Karpas-422 (cell line): Measurements from ENCODE around the gene MGAT5. TPM values are rescaled to one million over a fixed set of nuclear protein-coding genes. Genes with fewer than 3 reads are reported as not detected.

ENCODE experiments used
- DNase-seq: peaks from one replicate; pipeline ENCODE4 v3.0.0-alpha.2; 2015
- H2AFZ ChIP-seq: fragments of 200-600 bp; sonication (generic); 2 replicates; pipeline ENCODE4 v1.6.1; 2014; ENCODE audit warnings: antibody characterized with exemption, low read length, mixed read lengths
- H3K27ac ChIP-seq: fragments of 200-600 bp; sonication (generic); 2 replicates; pipeline ENCODE4 v1.5.1; 2014; ENCODE audit warnings: mild to moderate bottlenecking, low read length, moderate library complexity
- H3K27me3 ChIP-seq: fragments of 200-600 bp; sonication (generic); 2 replicates; pipeline ENCODE4 v1.6.1; 2014; ENCODE audit warnings: low read length, mixed read lengths
- H3K36me3 ChIP-seq: fragments of 200-600 bp; sonication (generic); 2 replicates; pipeline ENCODE4 v1.6.1; 2014; ENCODE audit warnings: low read length, mixed read lengths; ENCODE audit not compliant: insufficient read depth
- H3K4me1 ChIP-seq: fragments of 200-600 bp; sonication (generic); 2 replicates; pipeline ENCODE4 v1.6.1; 2014; ENCODE audit warnings: mild to moderate bottlenecking, low read length, mixed read lengths
- H3K4me2 ChIP-seq: fragments of 200-600 bp; sonication (generic); 2 replicates; pipeline ENCODE4 v1.6.1; 2014; ENCODE audit warnings: low read length, low read depth, mild to moderate bottlenecking; ENCODE audit not compliant: poor library complexity, severe bottlenecking
- H3K4me3 ChIP-seq: fragments of 200-600 bp; sonication (generic); 2 replicates; pipeline ENCODE4 v1.5.1; 2014; ENCODE audit warnings: mild to moderate bottlenecking, antibody characterized with exemption, low read length, mixed read lengths
- H3K79me2 ChIP-seq: fragments of 200-600 bp; sonication (generic); 2 replicates; pipeline ENCODE4 v1.6.1; 2014; ENCODE audit warnings: mild to moderate bottlenecking, low read length, mixed read lengths
- H3K9ac ChIP-seq: fragments of 200-600 bp; sonication (generic); 2 replicates; pipeline ENCODE4 v1.6.0; 2014; ENCODE audit warnings: low read length
- H3K9me2 ChIP-seq: fragments of 200-600 bp; sonication (generic), shearing (Covaris generic); replicated peaks from 2 replicates; pipeline ENCODE4 v1.6.0; 2014; ENCODE audit warnings: mild to moderate bottlenecking, low read length, moderate library complexity; ENCODE audit not compliant: insufficient read depth
- H3K9me3 ChIP-seq: fragments of 300-700, 200-600 bp; sonication (generic); 2 replicates; pipeline ENCODE4 v1.6.1; 2014; ENCODE audit warnings: low read length, mixed read lengths
- H4K20me1 ChIP-seq: fragments of 200-600 bp; sonication (generic); 2 replicates; pipeline ENCODE4 v1.6.1; 2014; ENCODE audit warnings: mild to moderate bottlenecking, antibody characterized with exemption, low read length, low read depth; ENCODE audit not compliant: insufficient read depth
- total RNA-seq: library from RNA; depleted of rRNA; stranded (reverse); fragments of >200 nt; shearing (Covaris generic); gene quantifications from 2 replicates; pipeline ENCODE4 v1.2.3, GENCODE V29; 2014; ENCODE audit warnings: low replicate concordance

The MGAT5 gene
- total RNA-seq, 1 experiment from 2014 or later, result 22.7 TPM

DNA sequence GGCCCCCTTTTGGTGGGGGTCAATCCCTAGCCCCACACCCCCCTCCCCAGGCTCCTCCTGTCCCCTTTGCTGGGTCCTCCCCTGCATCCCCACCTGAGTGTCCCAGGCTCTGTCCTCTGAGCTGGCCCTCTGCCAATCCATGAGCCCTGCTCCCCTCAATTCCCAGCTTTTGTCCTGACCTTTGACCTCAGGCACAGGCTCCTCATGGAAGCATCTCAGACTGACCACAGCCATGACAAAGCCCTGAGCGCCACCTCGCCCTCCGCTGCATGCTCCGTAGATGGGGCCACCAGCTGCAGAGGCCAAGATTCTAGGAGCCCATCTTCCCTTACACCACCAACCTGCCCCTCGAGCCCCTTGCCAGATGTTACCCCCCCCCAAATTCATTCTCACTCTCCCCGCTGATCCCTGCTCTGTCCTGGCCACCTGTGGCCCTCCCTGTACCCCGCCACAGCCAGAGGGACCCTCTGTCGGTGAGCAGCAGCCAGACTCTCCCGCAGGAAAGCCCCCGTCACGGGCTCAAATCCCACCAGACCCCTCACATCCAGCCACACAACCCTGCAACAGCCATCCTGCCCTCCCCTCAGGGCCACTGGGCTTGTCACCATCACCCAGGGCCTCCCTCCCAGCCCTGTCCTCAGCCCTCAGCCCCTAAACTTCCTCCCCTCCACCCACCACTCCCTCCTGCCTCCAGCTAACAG, 206.0 kb downstream of the MGAT5 start:
- peaks cover 6% of the 10 kb centered on the region; the same call in 1 of the 2 replicates for H4K20me1 ChIP-seq
- no peak for DNase-seq
- no peak overlapping the region for H3K4me3 ChIP-seq
- H3K27me3 ChIP-seq, result no peaks in the 10 kb centered on the region
- no peak overlapping the region for H3K27ac ChIP-seq
- H3K9me3 ChIP-seq, result no peaks in the 10 kb centered on the region
- no peaks in the 10 kb centered on the region for H3K9me2 ChIP-seq
- H3K4me2 ChIP-seq, result no peak overlapping the region
- H3K79me2 ChIP-seq, result no peaks in the 10 kb centered on the region
- H3K4me1 ChIP-seq, result no peaks in the 10 kb centered on the region; the same call in 1 of the 2 replicates
- no peak overlapping the region for H2AFZ ChIP-seq
- no peak overlapping the region for H3K9ac ChIP-seq
- H3K36me3 ChIP-seq, result no peaks in the 10 kb centered on the region

DNA sequence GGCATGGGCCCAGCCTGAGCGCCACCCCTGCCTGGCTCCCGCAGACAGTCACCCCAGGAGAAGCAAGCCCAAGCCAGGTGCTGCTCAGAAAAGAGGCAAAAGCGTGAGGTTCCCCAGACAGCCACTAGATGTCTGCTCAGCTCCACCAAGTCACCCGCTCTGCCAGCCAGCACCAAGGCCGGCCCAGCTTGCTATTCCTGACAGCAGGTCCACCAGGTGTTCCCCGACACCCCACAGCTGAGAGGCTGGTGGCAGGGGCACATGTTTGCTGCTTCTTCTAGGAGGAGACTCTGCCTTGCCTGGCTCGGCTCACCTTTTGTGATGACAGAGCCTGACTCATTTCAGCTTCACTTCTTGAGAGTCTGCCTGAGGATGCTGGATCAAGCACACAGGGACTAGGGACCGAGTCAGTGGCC, 206.7 kb downstream of the MGAT5 start:
- Histone ChIP-seq H3K27ac (no peak overlapping the region), H3K27me3 (no peaks in the 10 kb centered on the region), H3K36me3 (no peaks in the 10 kb centered on the region), H3K9ac (no peak overlapping the region), H3K9me2 (no peaks in the 10 kb centered on the region), H2AFZ (no peak overlapping the region), H3K79me2 (no peaks in the 10 kb centered on the region), H3K4me1 (no peaks in the 10 kb centered on the region; the same call in 1 of the 2 replicates), H4K20me1 (peaks cover 6% of the 10 kb centered on the region; the same call in 1 of the 2 replicates), H3K4me2 (no peak overlapping the region), H3K4me3 (no peak overlapping the region), H3K9me3 (no peaks in the 10 kb centered on the region)
- DNase-seq, result peak; percentile 85

DNA sequence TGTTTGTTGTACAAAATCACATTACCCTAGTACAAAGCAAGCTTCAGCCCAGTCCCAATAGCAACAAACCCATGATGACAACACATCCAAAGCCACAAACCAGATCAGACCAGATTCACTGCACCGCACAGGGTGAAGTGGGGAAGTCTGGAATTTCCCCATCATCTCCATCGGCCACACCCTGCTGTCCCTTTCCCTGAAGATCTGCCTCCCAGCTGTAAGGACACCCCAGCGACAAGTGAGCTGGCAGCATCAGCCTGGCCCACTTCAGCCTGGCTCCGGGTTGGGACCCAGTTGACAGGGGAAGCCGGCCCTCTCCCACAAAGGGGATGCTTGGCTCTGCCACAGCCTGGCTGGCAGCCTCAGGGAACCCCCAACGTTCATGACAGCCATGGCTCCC, 207.6 kb downstream of the MGAT5 start:
- H3K27ac ChIP-seq, result no peak overlapping the region
- no peak for DNase-seq
- no peaks in the 10 kb centered on the region; the same call in 1 of the 2 replicates for H3K4me1 ChIP-seq
- no peak overlapping the region for H2AFZ ChIP-seq
- no peak overlapping the region for H3K4me2 ChIP-seq
- H3K27me3 ChIP-seq, result no peaks in the 10 kb centered on the region
- H3K79me2 ChIP-seq, result no peaks in the 10 kb centered on the region
- H3K9ac ChIP-seq, result no peak overlapping the region
- no peak overlapping the region for H3K4me3 ChIP-seq
- H4K20me1 ChIP-seq, result peaks cover 6% of the 10 kb centered on the region; the same call in 1 of the 2 replicates
- H3K36me3 ChIP-seq, result no peaks in the 10 kb centered on the region
- H3K9me3 ChIP-seq, result no peaks in the 10 kb centered on the region
- H3K9me2 ChIP-seq, result no peaks in the 10 kb centered on the region

DNA sequence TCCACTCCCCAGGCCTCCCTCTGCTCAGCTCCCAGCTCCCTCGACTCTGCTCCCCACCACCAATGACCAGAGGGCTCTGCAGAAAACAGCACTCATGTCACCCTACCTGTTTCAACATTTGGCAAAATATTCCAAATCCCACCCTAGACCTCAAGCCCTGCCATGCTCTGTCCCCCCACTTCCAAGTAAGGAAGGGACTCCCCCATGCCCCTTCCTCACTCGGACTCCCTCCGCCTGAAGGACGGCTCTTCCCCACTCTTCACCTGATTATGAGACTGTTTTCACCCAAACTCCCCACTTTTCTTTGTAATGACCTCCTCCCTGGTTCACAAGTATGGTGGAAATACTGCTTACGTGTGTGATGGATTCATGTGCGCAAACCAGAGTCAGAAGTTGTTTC, 208.4 kb downstream of the MGAT5 start:
- Histone ChIP-seq H4K20me1 (peaks cover 6% of the 10 kb centered on the region; the same call in 1 of the 2 replicates), H3K4me1 (no peaks in the 10 kb centered on the region; the same call in 1 of the 2 replicates), H3K27ac (no peak overlapping the region), H3K9me3 (no peaks in the 10 kb centered on the region), H3K27me3 (no peaks in the 10 kb centered on the region), H2AFZ (no peak overlapping the region), H3K4me3 (no peak overlapping the region), H3K9me2 (no peaks in the 10 kb centered on the region), H3K4me2 (no peak overlapping the region), H3K79me2 (no peaks in the 10 kb centered on the region), H3K9ac (no peak overlapping the region), H3K36me3 (no peaks in the 10 kb centered on the region)
- DNase-seq, result no peak

GRCh38 chr2:134462791-134463698, 209.2 kb downstream of the MGAT5 start:
- Histone ChIP-seq H3K9me2 (no peaks in the 10 kb centered on the region), H4K20me1 (peaks cover 6% of the 10 kb centered on the region; the same call in 1 of the 2 replicates), H3K4me1 (no peaks in the 10 kb centered on the region; the same call in 1 of the 2 replicates), H3K79me2 (no peaks in the 10 kb centered on the region), H3K36me3 (no peaks in the 10 kb centered on the region), H3K27me3 (no peaks in the 10 kb centered on the region), H3K27ac (no peak overlapping the region), H3K9me3 (no peaks in the 10 kb centered on the region), H3K4me2 (no peak overlapping the region), H3K9ac (no peak overlapping the region), H2AFZ (no peak overlapping the region), H3K4me3 (no peak overlapping the region)
- DNase-seq, result no peak

- no peak overlapping the region for H3K9ac ChIP-seq
- H3K79me2 ChIP-seq, result no peaks in the 10 kb centered on the region
- no peaks in the 10 kb centered on the region; the same call in 1 of the 2 replicates for H3K4me1 ChIP-seq
- H3K36me3 ChIP-seq, result no peaks in the 10 kb centered on the region
- H4K20me1 ChIP-seq, result peaks cover 6% of the 10 kb centered on the region; the same call in 1 of the 2 replicates
- no peak overlapping the region for H3K4me3 ChIP-seq
- H3K4me2 ChIP-seq, result no peak overlapping the region
- DNase-seq, result no peak
- H3K27ac ChIP-seq, result no peak overlapping the region
- no peak overlapping the region for H2AFZ ChIP-seq
- no peaks in the 10 kb centered on the region for H3K9me2 ChIP-seq
- H3K9me3 ChIP-seq, result no peaks in the 10 kb centered on the region
- H3K27me3 ChIP-seq, result no peaks in the 10 kb centered on the region
These were observed 209.8 kb downstream of the MGAT5 start for GRCh38 chr2:134463699-134464022.

GRCh38 chr2:134465228-134466105, 211.6 kb downstream of the MGAT5 start:
- DNase-seq, result no peak
- no peaks in the 10 kb centered on the region for H3K9me2 ChIP-seq
- no peaks in the 10 kb centered on the region for H3K36me3 ChIP-seq
- H3K4me2 ChIP-seq, result no peak overlapping the region
- H3K27ac ChIP-seq, result no peak overlapping the region
- no peaks in the 10 kb centered on the region for H3K27me3 ChIP-seq
- no peaks in the 10 kb centered on the region for H3K79me2 ChIP-seq
- no peak overlapping the region for H3K9ac ChIP-seq
- H3K4me1 ChIP-seq, result no peaks in the 10 kb centered on the region; the same call in 1 of the 2 replicates
- no peak overlapping the region for H3K4me3 ChIP-seq
- no peak overlapping the region for H2AFZ ChIP-seq
- H4K20me1 ChIP-seq, result peaks cover 6% of the 10 kb centered on the region; the same call in 1 of the 2 replicates
- no peaks in the 10 kb centered on the region for H3K9me3 ChIP-seq
